ENCODE data around the gene MEGF10. TPM values are rescaled to one million over a fixed set of nuclear protein-coding genes. Genes with fewer than 3 reads are reported as not detected.

MEGF10 gene
- polyA plus RNA-seq, 1 experiment = not detected

GRCh38 chr5:127406326-127407121 lies 115.9 kb downstream of the MEGF10 start:
- ChIA-PET CTCF (no interaction called here), POLR2A (no interaction called here)
- Histone ChIP-seq H3K27me3 (ENCODE audit: control insufficient read depth, insufficient read depth, low read length) (no peaks in the 10 kb centered on the region), H3K36me3 (ENCODE audit: control insufficient read depth, insufficient read depth, low read length) (no peaks in the 10 kb centered on the region), H3K4me3 (ENCODE audit: low read depth, low read length) (no peak overlapping the region)
- TF ChIP-seq CTCF (IDR thresholded peaks at IDR 0.05; ENCODE audit: insufficient read depth, low read depth, low read length) = no peak
- no peak for DNase-seq (ENCODE audit: low read depth)

GRCh38 chr5:127409246-127409917 lies 118.8 kb downstream of the MEGF10 start:
- TF ChIP-seq CTCF (IDR thresholded peaks at IDR 0.05; ENCODE audit: insufficient read depth, low read depth, low read length) = no peak
- Histone ChIP-seq H3K36me3 (ENCODE audit: control insufficient read depth, insufficient read depth, low read length) (no peaks in the 10 kb centered on the region), H3K4me3 (ENCODE audit: low read depth, low read length) (no peak overlapping the region), H3K27me3 (ENCODE audit: control insufficient read depth, insufficient read depth, low read length) (no peaks in the 10 kb centered on the region)
- ChIA-PET CTCF (interaction anchor here (0.6 to 0.9 kb wide), 2 partner anchors 10 to 66 kb away, joined by 3 read pairs; no protein-coding TSS in a partner anchor), POLR2A (no interaction called here)
- DNase-seq (ENCODE audit: low read depth) = no peak

GRCh38 chr5:127409921-127410675 lies 119.5 kb downstream of the MEGF10 start:
- DNase-seq (ENCODE audit: low read depth) = no peak
- Histone ChIP-seq H3K4me3 (ENCODE audit: low read depth, low read length) (no peak overlapping the region), H3K36me3 (ENCODE audit: control insufficient read depth, insufficient read depth, low read length) (no peaks in the 10 kb centered on the region), H3K27me3 (ENCODE audit: control insufficient read depth, insufficient read depth, low read length) (no peaks in the 10 kb centered on the region)
- TF ChIP-seq CTCF (IDR thresholded peaks at IDR 0.05; ENCODE audit: insufficient read depth, low read depth, low read length) = no peak
- ChIA-PET CTCF (interaction anchor here (0.6 to 0.9 kb wide), 2 partner anchors 10 to 66 kb away, joined by 3 read pairs; no protein-coding TSS in a partner anchor), POLR2A (no interaction called here)

GRCh38 chr5:127410959-127411358 lies 120.4 kb downstream of the MEGF10 start:
- DNase-seq (ENCODE audit: low read depth) = no peak
- Histone ChIP-seq H3K4me3 (ENCODE audit: low read depth, low read length) (no peak overlapping the region), H3K27me3 (ENCODE audit: control insufficient read depth, insufficient read depth, low read length) (no peaks in the 10 kb centered on the region), H3K36me3 (ENCODE audit: control insufficient read depth, insufficient read depth, low read length) (no peaks in the 10 kb centered on the region)
- ChIA-PET CTCF (no interaction called here), POLR2A (no interaction called here)
- TF ChIP-seq CTCF (IDR thresholded peaks at IDR 0.05; ENCODE audit: insufficient read depth, low read depth, low read length) = no peak

- Histone ChIP-seq H3K27me3 (ENCODE audit: control insufficient read depth, insufficient read depth, low read length) (no peaks in the 10 kb centered on the region), H3K4me3 (ENCODE audit: low read depth, low read length) (no peak overlapping the region), H3K36me3 (ENCODE audit: control insufficient read depth, insufficient read depth, low read length) (no peaks in the 10 kb centered on the region)
- CTCF ChIA-PET = no interaction called here
- POLR2A ChIA-PET = no interaction called here
- TF ChIP-seq CTCF (IDR thresholded peaks at IDR 0.05; ENCODE audit: insufficient read depth, low read depth, low read length) = no peak
- DNase-seq (ENCODE audit: low read depth) = no peak
Measured at GRCh38 chr5:127411381-127411780, 120.8 kb downstream of the MEGF10 start.

Data from BJ (cell line).